Naive B cell (primary cell): ENCODE data around the gene MYBPHL. TPM values are rescaled to one million over a fixed set of nuclear protein-coding genes. Genes with fewer than 3 reads are reported as not detected.

Experiments
- ATAC-seq, 2 donors: fragments of 150-1000 bp; cut with Tn5 transposase; 2 replicates each; pipeline ENCODE4 v1.10.0; 2021; ENCODE audit warnings: low read depth in 2 of 2, mild to moderate bottlenecking in 2 of 2, moderate library complexity in 2 of 2
- DNase-seq: peaks from one replicate; pipeline ENCODE4 v3.0.0; 2022
- H3K27ac Mint-ChIP-seq, 6 donors: one replicate each; pipeline ENCODE4 v1.8.0; 2020 to 2022; ENCODE audit warnings: mild to moderate bottlenecking in 6 of 6, mixed read lengths in 6 of 6, moderate library complexity in 5 of 6, inconsistent platforms in 2 of 6
- H3K27me3 Mint-ChIP-seq, 3 donors: one replicate each; pipeline ENCODE4 v1.8.0; 2021 to 2022; ENCODE audit warnings: mixed read lengths in 3 of 3, mild to moderate bottlenecking in 1 of 3
- H3K36me3 Mint-ChIP-seq, 2 donors: one replicate each; pipeline ENCODE4 v1.8.0; 2020 to 2022; ENCODE audit warnings: mixed read lengths in 2 of 2, inconsistent platforms in 1 of 2, mild to moderate bottlenecking in 1 of 2
- H3K4me1 Mint-ChIP-seq, 3 donors: one replicate each; pipeline ENCODE4 v1.8.0; 2020 to 2022; ENCODE audit warnings: mixed read lengths in 3 of 3, inconsistent platforms in 1 of 3, mild to moderate bottlenecking in 1 of 3, moderate library complexity in 1 of 3
- H3K4me3 Mint-ChIP-seq, 8 donors: one replicate each; pipeline ENCODE4 v1.8.0; 2020 to 2022; ENCODE audit warnings: mild to moderate bottlenecking in 8 of 8, mixed read lengths in 8 of 8, moderate library complexity in 8 of 8, inconsistent platforms in 2 of 8
- H3K9me3 Mint-ChIP-seq, 7 donors: one replicate each; pipeline ENCODE4 v1.8.0; 2020 to 2022; ENCODE audit warnings: mixed read lengths in 7 of 7, mild to moderate bottlenecking in 5 of 7, inconsistent platforms in 2 of 7, moderate library complexity in 1 of 7
- polyA plus RNA-seq, 6 donors: library from polyadenylated mRNA; unstranded; fragments of 300-500 nt; fragmentation: Illumina TruSeq; gene quantifications; one replicate each; pipeline ENCODE4 v1.2.3, GENCODE V29; 2021; ENCODE audit warnings: low read depth in 6 of 6

The MYBPHL gene
- polyA plus RNA-seq, 6 donors from 2014 or later, result not detected

GRCh38 chr1:109247401-109248365 is 59.1 kb downstream of the MYBPHL start:
- Mint-ChIP-seq H3K4me3 (peak overlapping the region in 3 of 8 donors; percentile 29 to 71 (median 32)), H3K4me1 (peaks cover 5 to 20% (median 7%) of the 10 kb centered on the region in 3 donors), H3K27me3 (peaks cover 28 to 70% (median 48%) of the 10 kb centered on the region in 3 donors), H3K27ac (no peak overlapping the region), H3K9me3 (no peaks in the 10 kb centered on the region), H3K36me3 (no peaks in the 10 kb centered on the region)
- ATAC-seq, result no peak
- DNase-seq, result no peak

- Mint-ChIP-seq H3K4me1 (peaks cover 19 to 35% (median 21%) of the 10 kb centered on the region in 3 donors), H3K9me3 (no peaks in the 10 kb centered on the region), H3K27me3 (peaks cover 28 to 69% (median 54%) of the 10 kb centered on the region in 3 donors), H3K27ac (no peak overlapping the region), H3K4me3 (peak overlapping the region in 1 of 8 donors; percentile 25), H3K36me3 (no peaks in the 10 kb centered on the region)
- ATAC-seq (no peak), DNase-seq (no peak)
Measured at GRCh38 chr1:109246141-109246551, 60.7 kb downstream of the MYBPHL start.

GRCh38 chr1:109243860-109244552 is 62.8 kb downstream of the MYBPHL start:
- no peak overlapping the region for H3K27ac Mint-ChIP-seq

GRCh38 chr1:109243221-109243620 is 63.6 kb downstream of the MYBPHL start:
- H3K4me3 Mint-ChIP-seq, result no peak overlapping the region
- ATAC-seq, result no peak
- H3K36me3 Mint-ChIP-seq, result peaks cover 5 to 8% of the 10 kb centered on the region in 2 donors
- H3K9me3 Mint-ChIP-seq, result no peaks in the 10 kb centered on the region
- DNase-seq, result no peak
- peaks cover 15 to 29% (median 20%) of the 10 kb centered on the region in 3 donors for H3K4me1 Mint-ChIP-seq
- peak overlapping the region in 1 of 6 donors; percentile 37 for H3K27ac Mint-ChIP-seq
- peaks cover 22 to 50% (median 46%) of the 10 kb centered on the region in 3 donors for H3K27me3 Mint-ChIP-seq

More at GRCh38 chr1:109243860-109244552, 62.8 kb downstream of the MYBPHL start:
- ATAC-seq (no peak), DNase-seq (no peak)
- H3K27me3 Mint-ChIP-seq, result peaks cover 24 to 55% (median 46%) of the 10 kb centered on the region in 3 donors
- peaks cover 0 to 1% of the 10 kb centered on the region in 2 donors for H3K36me3 Mint-ChIP-seq
- H3K4me1 Mint-ChIP-seq, result peaks cover 15 to 29% (median 20%) of the 10 kb centered on the region in 3 donors
- H3K9me3 Mint-ChIP-seq, result no peaks in the 10 kb centered on the region
- H3K4me3 Mint-ChIP-seq, result peak overlapping the region in 1 of 8 donors; percentile 50

GRCh38 chr1:109242387-109242786 is 64.4 kb downstream of the MYBPHL start:
- Mint-ChIP-seq H3K4me1 (peaks cover 15 to 29% (median 20%) of the 10 kb centered on the region in 3 donors), H3K9me3 (no peaks in the 10 kb centered on the region), H3K36me3 (peaks cover 5 to 14% of the 10 kb centered on the region in 2 donors), H3K4me3 (no peak overlapping the region), H3K27me3 (peaks cover 22 to 46% (median 45%) of the 10 kb centered on the region in 3 donors), H3K27ac (peak overlapping the region in 2 of 6 donors; percentile 40 to 90)
- no peak for ATAC-seq
- DNase-seq, result no peak

Other genes with a start within 250 kb of the MYBPHL start
- gene TAF13, start 231.0 kb downstream of the MYBPHL start, polyA plus RNA-seq, result 1 to 10 TPM in 4 of 6 donors, under 1 TPM in 2; 0.43 to 2.3 (median 1.2) TPM
- gene TMEM167B, start 216.2 kb downstream of the MYBPHL start, polyA plus RNA-seq, result 10 to 100 TPM; 20.8 to 44.2 (median 36.0) TPM
- gene ELAPOR1, start 192.9 kb downstream of the MYBPHL start, polyA plus RNA-seq, result under 1 TPM in 3 of 6 donors, not detected in 3; 0.04 to 0.65 (median 0.62) TPM
- gene SARS1, start 93.1 kb downstream of the MYBPHL start, polyA plus RNA-seq, result 100 to 1,000 TPM in 3 of 6 donors, 10 to 100 TPM in 3; 72.7 to 139 (median 105) TPM
- gene CELSR2, start 57.5 kb downstream of the MYBPHL start, polyA plus RNA-seq, result under 1 TPM in 2 of 6 donors, not detected in 4; 0.06 to 0.17 TPM
- gene PSRC1, start 23.9 kb downstream of the MYBPHL start, polyA plus RNA-seq, result under 1 TPM in 1 of 6 donors, not detected in 5; 0.45 TPM
- gene SORT1, start 90.9 kb upstream of the MYBPHL start, polyA plus RNA-seq, result 1 to 10 TPM in 1 of 6 donors, under 1 TPM in 3, not detected in 2; 0.16 to 1.3 (median 0.34) TPM
- gene PSMA5, start 119.4 kb upstream of the MYBPHL start, polyA plus RNA-seq, result 10 to 100 TPM; 35.5 to 57.3 (median 51.0) TPM
- gene SYPL2, start 159.5 kb upstream of the MYBPHL start, polyA plus RNA-seq, result not detected
- 1 to 10 TPM; 3.0 to 9.2 (median 5.2) TPM for gene ATXN7L2, start 176.9 kb upstream of the MYBPHL start, polyA plus RNA-seq
- 10 to 100 TPM in 5 of 6 donors, 1 to 10 TPM in 1; 9.3 to 13.2 (median 10.8) TPM for gene CYB561D1, start 187.1 kb upstream of the MYBPHL start, polyA plus RNA-seq
- gene AMIGO1, start 202.7 kb upstream of the MYBPHL start, polyA plus RNA-seq, result 1 to 10 TPM in 3 of 6 donors, under 1 TPM in 2, not detected in 1; 0.37 to 1.8 (median 1.0) TPM
- gene GPR61, start 232.9 kb upstream of the MYBPHL start, polyA plus RNA-seq, result under 1 TPM in 1 of 6 donors, not detected in 5; 0.09 TPM
- 10 to 100 TPM in 1 of 6 donors, 1 to 10 TPM in 5; 7.6 to 13.9 (median 8.9) TPM for gene GNAI3, start 241.6 kb upstream of the MYBPHL start, polyA plus RNA-seq